Prostate gland (tissue), 2 donors: ENCODE data around the gene E4F1.

Experiments
- POLR2A ChIP-seq: fragments of 450-650 bp; IDR thresholded peaks from one replicate; pipeline ENCODE4 v1.6.1; 2016; ENCODE audit warnings: antibody characterized with exemption, mild to moderate bottlenecking
- TF ChIP-seq, protein P1 (sequence below), 4 experiments: fragments of 200-600 bp in 2 of 4; fragments of 450-650 bp in 2 of 4; sonication (generic) in 2 of 4; IDR thresholded peaks; 1 replicate in 3 of 4; 2 replicates in 1 of 4; pipeline ENCODE4 v1.5.1; 2016 to 2019; ENCODE audit warnings: antibody characterized with exemption in 4 of 4, mild to moderate bottlenecking in 2 of 4, moderate library complexity in 2 of 4

DNA sequence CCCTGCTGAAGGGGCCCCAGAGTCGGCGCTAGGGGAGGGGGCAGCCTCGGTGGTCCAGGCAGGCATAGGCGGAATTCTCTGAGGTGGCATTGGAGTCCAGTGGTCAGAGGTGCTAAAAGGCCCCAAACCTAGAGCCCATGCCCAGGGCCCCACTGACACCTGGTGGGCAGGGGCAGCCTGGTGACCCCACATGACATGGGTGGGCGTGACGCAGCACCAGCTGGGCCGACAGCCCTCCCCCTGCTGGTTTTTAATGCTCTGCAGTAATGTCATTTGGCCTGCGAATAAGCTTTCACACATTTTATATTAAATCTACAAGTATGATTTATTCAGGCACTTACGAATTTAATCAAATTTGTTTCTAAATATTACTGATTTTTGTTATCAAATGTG lies 46.7 kb downstream of the E4F1 start:
- TF ChIP-seq POLR2A = no peak
- TF ChIP-seq, protein P1, sequence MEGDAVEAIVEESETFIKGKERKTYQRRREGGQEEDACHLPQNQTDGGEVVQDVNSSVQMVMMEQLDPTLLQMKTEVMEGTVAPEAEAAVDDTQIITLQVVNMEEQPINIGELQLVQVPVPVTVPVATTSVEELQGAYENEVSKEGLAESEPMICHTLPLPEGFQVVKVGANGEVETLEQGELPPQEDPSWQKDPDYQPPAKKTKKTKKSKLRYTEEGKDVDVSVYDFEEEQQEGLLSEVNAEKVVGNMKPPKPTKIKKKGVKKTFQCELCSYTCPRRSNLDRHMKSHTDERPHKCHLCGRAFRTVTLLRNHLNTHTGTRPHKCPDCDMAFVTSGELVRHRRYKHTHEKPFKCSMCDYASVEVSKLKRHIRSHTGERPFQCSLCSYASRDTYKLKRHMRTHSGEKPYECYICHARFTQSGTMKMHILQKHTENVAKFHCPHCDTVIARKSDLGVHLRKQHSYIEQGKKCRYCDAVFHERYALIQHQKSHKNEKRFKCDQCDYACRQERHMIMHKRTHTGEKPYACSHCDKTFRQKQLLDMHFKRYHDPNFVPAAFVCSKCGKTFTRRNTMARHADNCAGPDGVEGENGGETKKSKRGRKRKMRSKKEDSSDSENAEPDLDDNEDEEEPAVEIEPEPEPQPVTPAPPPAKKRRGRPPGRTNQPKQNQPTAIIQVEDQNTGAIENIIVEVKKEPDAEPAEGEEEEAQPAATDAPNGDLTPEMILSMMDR (IDR thresholded peaks at IDR 0.05) = no peak
